ENCODE data around the gene CENPH. TPM values are rescaled to one million over a fixed set of nuclear protein-coding genes. Genes with fewer than 3 reads are reported as not detected.

Gene CENPH
- polyA plus RNA-seq, 2 of the 4 experiments (the other 2 are of a cell fraction), result 26.7 to 35.2 TPM

- H3K4me2 ChIP-seq, result no peak overlapping the region
- POLR2A ChIA-PET, result interaction anchor here (1.1 kb wide), 1 partner anchor 14 kb away, joined by 5 read pairs; a partner anchor contains a TSS
- WGBS (ENCODE audit: missing lambda C conversion rate), result 85% methylated on average over 6 of the region's 6 CpGs
- CTCF ChIA-PET, result interaction anchor here (0.7 to 1.5 kb wide), 3 partner anchors 40 to 138 kb away, joined by 3 to 5 read pairs (median 3); no protein-coding TSS in a partner anchor
- peaks cover 11% of the 10 kb centered on the region; the same call in 2 of the 3 replicates for H3K4me1 ChIP-seq
- H3K4me3 ChIP-seq, result no peak overlapping the region
- DNase-seq (ENCODE audit: low read depth in 1 of 2, low spot score in 1 of 2) (no peak), ATAC-seq (no peak), FAIRE-seq (no peak)
- no peaks in the 10 kb centered on the region for H3K9me3 ChIP-seq
- H3K27ac ChIP-seq, result no peak overlapping the region
- no peak for TF ChIP-seq PHF8 (IDR thresholded peaks at IDR 0.05; ENCODE audit: borderline replicate concordance, low read depth)
- TF ChIP-seq HES2 (IDR thresholded peaks at IDR 0.05), result no peak
- TF ChIP-seq ZSCAN20 (CRISPR knock-in tag; IDR thresholded peaks at IDR 0.05), result no peak
- no peak for TF ChIP-seq RNF2 (IDR thresholded peaks at IDR 0.05; ENCODE audit: borderline replicate concordance, low read depth)
- no peak for TF ChIP-seq RARB (CRISPR knock-in tag; IDR thresholded peaks at IDR 0.05)
- no peak for TF ChIP-seq ZC3H11A (IDR thresholded peaks at IDR 0.05)
- no peak for TF ChIP-seq FOSB (CRISPR knock-in tag; IDR thresholded peaks at IDR 0.05)
- TF ChIP-seq RFX5 (IDR thresholded peaks at IDR 0.05), result no peak
- no peak for TF ChIP-seq ZFP36 (IDR thresholded peaks at IDR 0.05; ENCODE audit: borderline replicate concordance, partially characterized antibody)
- TF ChIP-seq JUN (IDR thresholded peaks at IDR 0.05), result no peak
- TF ChIP-seq HOXB5 (CRISPR knock-in tag; IDR thresholded peaks at IDR 0.05), result no peak
- TF ChIP-seq, protein P1, sequence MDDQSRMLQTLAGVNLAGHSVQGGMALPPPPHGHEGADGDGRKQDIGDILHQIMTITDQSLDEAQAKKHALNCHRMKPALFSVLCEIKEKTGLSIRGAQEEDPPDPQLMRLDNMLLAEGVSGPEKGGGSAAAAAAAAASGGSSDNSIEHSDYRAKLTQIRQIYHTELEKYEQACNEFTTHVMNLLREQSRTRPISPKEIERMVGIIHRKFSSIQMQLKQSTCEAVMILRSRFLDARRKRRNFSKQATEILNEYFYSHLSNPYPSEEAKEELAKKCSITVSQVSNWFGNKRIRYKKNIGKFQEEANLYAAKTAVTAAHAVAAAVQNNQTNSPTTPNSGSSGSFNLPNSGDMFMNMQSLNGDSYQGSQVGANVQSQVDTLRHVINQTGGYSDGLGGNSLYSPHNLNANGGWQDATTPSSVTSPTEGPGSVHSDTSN (IDR thresholded peaks at IDR 0.05), result no peak
- TF ChIP-seq JUNB (IDR thresholded peaks at IDR 0.05), result no peak
- TF ChIP-seq EHF (CRISPR knock-in tag; IDR thresholded peaks at IDR 0.05), result no peak
- TF ChIP-seq HOXB13 (CRISPR knock-in tag; IDR thresholded peaks at IDR 0.05; ENCODE audit: low read depth), result no peak
- TF ChIP-seq, protein P2, sequence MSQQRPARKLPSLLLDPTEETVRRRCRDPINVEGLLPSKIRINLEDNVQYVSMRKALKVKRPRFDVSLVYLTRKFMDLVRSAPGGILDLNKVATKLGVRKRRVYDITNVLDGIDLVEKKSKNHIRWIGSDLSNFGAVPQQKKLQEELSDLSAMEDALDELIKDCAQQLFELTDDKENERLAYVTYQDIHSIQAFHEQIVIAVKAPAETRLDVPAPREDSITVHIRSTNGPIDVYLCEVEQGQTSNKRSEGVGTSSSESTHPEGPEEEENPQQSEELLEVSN (IDR thresholded peaks at IDR 0.05; ENCODE audit: borderline replicate concordance, low read depth), result no peak
- no peak for TF ChIP-seq BCL3 (IDR thresholded peaks at IDR 0.05)
- TF ChIP-seq ELK1 (IDR thresholded peaks at IDR 0.05; ENCODE audit: low read depth, low read length), result no peak
- no peak for TF ChIP-seq CBX8 (IDR thresholded peaks at IDR 0.05)
Observed at GRCh38 chr5:69231281-69231680, 41.9 kb downstream of the CENPH start.

GRCh38 chr5:69231851-69232250 lies 42.5 kb downstream of the CENPH start:
- CTCF ChIA-PET, result interaction anchor here (1.5 kb wide), 1 partner anchor 103 kb away, joined by 5 read pairs; no protein-coding TSS in a partner anchor
- no peak for TF ChIP-seq BCL3 (IDR thresholded peaks at IDR 0.05)
- FAIRE-seq (no peak), ATAC-seq (no peak), DNase-seq (ENCODE audit: low read depth in 1 of 2, low spot score in 1 of 2) (no peak)
- Histone ChIP-seq H3K27ac (no peak overlapping the region), H3K4me3 (no peak overlapping the region), H3K4me2 (no peak overlapping the region), H3K4me1 (peaks cover 14% of the 10 kb centered on the region; the same call in 2 of the 3 replicates), H3K9me3 (no peaks in the 10 kb centered on the region)
- WGBS (ENCODE audit: missing lambda C conversion rate), result 71% methylated on average over 2 of the region's 2 CpGs
- POLR2A ChIA-PET, result interaction anchor here (1.1 kb wide), 1 partner anchor 14 kb away, joined by 5 read pairs; a partner anchor contains a TSS
